Stimulated activated CD8-positive, alpha-beta memory T cell treated with anti-CD3 and anti-CD28 coated beads, Interleukin-4, amount 100 ng/mL, for 1 hour (primary cell): Measurements from ENCODE around the gene CSK.

ENCODE experiments used
- DNase-seq, 2 donors: peaks; one replicate each; pipeline ENCODE4 v3.0.0-alpha.2; 2020; ENCODE audit warnings: low read depth in 2 of 2, low spot score in 1 of 2

CSK gene

GRCh38 chr15:74825866-74826265 is 44.0 kb downstream of the CSK start:
- DNase-seq, result no peak

GRCh38 chr15:74826364-74826819 is 44.5 kb downstream of the CSK start, which contains the start of gene CPLX3:
Gene CPLX3, plus strand, starts transcription at chr15:74826627. Its CDS starts 77 bp downstream, at chr15:74826704.
- DNase-seq, result no peak

- DNase-seq, result no peak
Measured at GRCh38 chr15:74826921-74827320, 45.0 kb downstream of the CSK start.

- DNase-seq, result no peak
Measured at GRCh38 chr15:74827614-74828013, 45.7 kb downstream of the CSK start.

- DNase-seq, result no peak
Measured at GRCh38 chr15:74828835-74829234, 47.0 kb downstream of the CSK start.

GRCh38 chr15:74829486-74829885 is 47.6 kb downstream of the CSK start:
- DNase-seq, result no peak

GRCh38 chr15:74829991-74830390 is 48.1 kb downstream of the CSK start:
- DNase-seq, result no peak

GRCh38 chr15:74830868-74831267 is 49.0 kb downstream of the CSK start:
- no peak for DNase-seq

- no peak for DNase-seq
Measured at GRCh38 chr15:74831813-74832495, 50.1 kb downstream of the CSK start.

- DNase-seq, result no peak
Measured at GRCh38 chr15:74832826-74833225, 50.9 kb downstream of the CSK start.

- DNase-seq, result no peak
Measured at GRCh38 chr15:74833376-74834107, 51.7 kb downstream of the CSK start.

GRCh38 chr15:74835312-74835823 is 53.5 kb downstream of the CSK start:
- no peak for DNase-seq

GRCh38 chr15:74836846-74837245 is 55.0 kb downstream of the CSK start:
- DNase-seq, result no peak

- DNase-seq, result no peak
Measured at GRCh38 chr15:74837482-74838136, 55.7 kb downstream of the CSK start.

GRCh38 chr15:74838137-74838516 is 56.2 kb downstream of the CSK start:
- DNase-seq, result no peak

- DNase-seq, result no peak
Measured at GRCh38 chr15:74838746-74839525, 57.1 kb downstream of the CSK start.

GRCh38 chr15:74839526-74840395 is 57.9 kb downstream of the CSK start:
- no peak for DNase-seq

- no peak for DNase-seq
Measured at GRCh38 chr15:74840851-74841775, 59.2 kb downstream of the CSK start.

GRCh38 chr15:74841891-74842373 is 60.1 kb downstream of the CSK start:
- DNase-seq, result no peak
